ENCODE measurements around the gene PLA2G1B.

PLA2G1B gene

DNA sequence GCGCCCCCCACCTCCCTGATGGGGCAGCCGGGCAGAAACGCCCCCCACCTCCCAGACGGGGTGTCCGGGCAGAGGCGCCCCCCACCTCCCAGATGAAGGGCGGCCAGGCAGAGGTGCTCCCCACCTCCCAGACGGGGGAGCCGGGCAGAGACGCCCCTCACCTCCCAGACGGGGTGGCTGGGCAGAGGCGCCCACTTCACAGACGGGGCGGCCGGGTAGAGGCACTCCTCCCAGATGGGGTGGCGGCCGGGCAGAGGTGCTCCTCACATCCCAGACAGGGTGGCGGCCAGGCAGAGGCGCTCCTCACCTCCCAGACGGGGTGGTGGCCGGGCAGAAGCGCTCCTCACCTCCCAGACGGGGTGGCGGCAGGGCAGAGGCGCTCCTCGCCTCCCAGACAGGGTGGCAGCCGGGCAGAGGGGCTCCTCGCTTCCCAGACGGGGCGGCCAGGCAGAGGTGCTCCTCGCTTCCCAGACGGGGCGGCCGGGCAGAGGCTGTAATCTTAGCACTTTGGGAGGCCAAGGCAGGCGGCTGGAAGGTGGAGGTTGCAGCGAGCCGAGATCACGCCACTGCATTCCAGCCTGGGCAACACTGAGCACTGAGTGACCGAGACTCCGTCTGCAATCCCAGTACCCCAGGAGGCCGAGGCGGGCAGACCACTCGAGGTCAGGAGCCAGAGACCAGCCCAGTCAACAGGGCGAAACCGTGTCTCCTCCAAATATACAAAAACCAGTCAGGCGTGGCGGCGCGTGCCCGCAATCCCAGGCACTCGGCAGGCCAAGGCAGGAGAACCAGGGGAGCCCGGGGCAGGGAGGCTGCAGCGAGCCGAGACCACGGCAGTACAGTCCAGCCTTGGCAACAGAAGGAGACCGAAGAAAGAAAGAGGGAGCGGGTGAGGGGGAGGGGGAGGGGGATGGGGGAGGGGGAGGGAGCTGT lies 49.2 kb downstream of the PLA2G1B start:
- Histone ChIP-seq H3K9ac (ENCODE audit: low read depth, low read length) (no peak overlapping the region), H3K36me3 (ENCODE audit: control insufficient read depth, insufficient read depth, low read length) (no peaks in the 10 kb centered on the region), H3K27me3 (ENCODE audit: control insufficient read depth, insufficient read depth, low read length) (no peaks in the 10 kb centered on the region), H3K4me3 (ENCODE audit: low read depth, low read length) (no peak overlapping the region), H3K9me3 (ENCODE audit: control insufficient read depth, insufficient read depth, low read length) (no peaks in the 10 kb centered on the region), H3K4me1 (ENCODE audit: control insufficient read depth, insufficient read depth, low read length) (no peaks in the 10 kb centered on the region)

DNA sequence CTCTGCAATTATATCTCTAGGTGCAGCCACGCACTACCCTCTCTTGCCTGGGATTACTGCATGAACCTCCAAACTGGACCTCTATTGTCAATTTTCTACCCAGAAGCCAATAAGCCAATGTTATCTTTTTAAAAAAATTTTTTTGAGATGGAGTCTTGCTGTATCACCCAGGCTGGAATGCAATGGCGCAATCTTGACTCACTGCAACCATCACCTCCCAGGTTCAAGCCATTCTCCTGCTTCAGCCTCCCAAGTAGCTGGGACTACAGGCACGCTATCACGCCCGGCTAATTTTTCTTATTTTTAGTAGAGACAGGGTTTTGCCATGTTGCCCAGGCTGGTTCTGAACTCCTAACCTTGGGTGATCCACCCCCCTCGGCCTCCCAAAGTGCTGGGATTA lies 50.8 kb downstream of the PLA2G1B start:
- no peak overlapping the region for H3K4me3 ChIP-seq (ENCODE audit: low read depth, low read length)
- no peaks in the 10 kb centered on the region for H3K4me1 ChIP-seq (ENCODE audit: control insufficient read depth, insufficient read depth, low read length)
- H3K9ac ChIP-seq (ENCODE audit: low read depth, low read length): no peak overlapping the region
- H3K36me3 ChIP-seq (ENCODE audit: control insufficient read depth, insufficient read depth, low read length): no peaks in the 10 kb centered on the region
- no peaks in the 10 kb centered on the region for H3K9me3 ChIP-seq (ENCODE audit: control insufficient read depth, insufficient read depth, low read length)
- no peaks in the 10 kb centered on the region for H3K27me3 ChIP-seq (ENCODE audit: control insufficient read depth, insufficient read depth, low read length)
